Measurements from ENCODE around the gene MFRP. TPM values are rescaled to one million over a fixed set of nuclear protein-coding genes. Genes with fewer than 3 reads are reported as not detected.

Gene MFRP
- total and polyA plus RNA-seq, 9 of the 15 experiments (the other 6 are each of a cell fraction or from before 2014, with no cell fraction given) = not detected

DNA sequence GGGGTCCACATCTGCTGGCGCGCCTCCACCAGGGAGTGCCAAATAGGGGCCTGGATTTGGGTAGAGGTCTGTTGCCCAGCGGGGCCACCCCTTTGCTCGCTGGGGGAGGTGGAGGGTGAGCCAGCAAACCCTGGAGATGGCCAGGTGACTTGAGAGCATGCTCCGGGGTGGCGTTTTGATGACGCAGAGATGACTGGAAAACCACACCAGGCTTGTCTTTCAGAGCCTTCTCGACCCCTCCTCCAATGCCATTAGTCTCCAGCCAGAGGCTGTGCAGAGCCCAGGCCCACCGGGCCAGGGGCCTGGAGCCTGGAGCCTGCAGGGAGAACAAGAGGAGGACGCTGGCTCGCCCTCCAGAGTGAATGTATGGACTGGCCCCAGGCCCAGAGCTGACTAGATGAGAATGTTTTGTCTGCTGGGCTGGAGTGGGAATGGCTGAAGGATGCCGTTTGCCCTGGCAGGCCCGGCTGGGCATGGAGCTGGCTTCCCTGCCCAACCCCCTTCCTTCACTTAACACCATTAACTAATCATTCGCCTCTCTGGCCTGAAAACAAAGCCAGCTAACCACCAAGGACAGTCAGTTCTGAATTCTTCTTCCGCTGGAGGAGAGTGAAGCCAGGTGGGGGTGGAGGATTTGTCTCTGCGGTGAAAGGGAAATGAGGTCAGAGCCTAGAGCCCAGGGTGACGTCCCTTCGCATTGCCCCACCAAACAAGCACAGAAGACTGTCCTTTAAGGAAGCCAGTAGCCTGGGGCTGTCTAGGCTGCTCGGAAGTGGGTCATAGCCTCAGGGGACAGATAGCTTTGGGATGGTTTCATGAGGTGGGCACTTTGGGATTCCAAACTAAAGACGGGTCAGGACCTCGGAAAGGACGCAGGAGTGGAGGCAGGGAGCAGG lies 28.0 kb downstream of the MFRP start (continued):
- TF ChIP-seq, protein P1, sequence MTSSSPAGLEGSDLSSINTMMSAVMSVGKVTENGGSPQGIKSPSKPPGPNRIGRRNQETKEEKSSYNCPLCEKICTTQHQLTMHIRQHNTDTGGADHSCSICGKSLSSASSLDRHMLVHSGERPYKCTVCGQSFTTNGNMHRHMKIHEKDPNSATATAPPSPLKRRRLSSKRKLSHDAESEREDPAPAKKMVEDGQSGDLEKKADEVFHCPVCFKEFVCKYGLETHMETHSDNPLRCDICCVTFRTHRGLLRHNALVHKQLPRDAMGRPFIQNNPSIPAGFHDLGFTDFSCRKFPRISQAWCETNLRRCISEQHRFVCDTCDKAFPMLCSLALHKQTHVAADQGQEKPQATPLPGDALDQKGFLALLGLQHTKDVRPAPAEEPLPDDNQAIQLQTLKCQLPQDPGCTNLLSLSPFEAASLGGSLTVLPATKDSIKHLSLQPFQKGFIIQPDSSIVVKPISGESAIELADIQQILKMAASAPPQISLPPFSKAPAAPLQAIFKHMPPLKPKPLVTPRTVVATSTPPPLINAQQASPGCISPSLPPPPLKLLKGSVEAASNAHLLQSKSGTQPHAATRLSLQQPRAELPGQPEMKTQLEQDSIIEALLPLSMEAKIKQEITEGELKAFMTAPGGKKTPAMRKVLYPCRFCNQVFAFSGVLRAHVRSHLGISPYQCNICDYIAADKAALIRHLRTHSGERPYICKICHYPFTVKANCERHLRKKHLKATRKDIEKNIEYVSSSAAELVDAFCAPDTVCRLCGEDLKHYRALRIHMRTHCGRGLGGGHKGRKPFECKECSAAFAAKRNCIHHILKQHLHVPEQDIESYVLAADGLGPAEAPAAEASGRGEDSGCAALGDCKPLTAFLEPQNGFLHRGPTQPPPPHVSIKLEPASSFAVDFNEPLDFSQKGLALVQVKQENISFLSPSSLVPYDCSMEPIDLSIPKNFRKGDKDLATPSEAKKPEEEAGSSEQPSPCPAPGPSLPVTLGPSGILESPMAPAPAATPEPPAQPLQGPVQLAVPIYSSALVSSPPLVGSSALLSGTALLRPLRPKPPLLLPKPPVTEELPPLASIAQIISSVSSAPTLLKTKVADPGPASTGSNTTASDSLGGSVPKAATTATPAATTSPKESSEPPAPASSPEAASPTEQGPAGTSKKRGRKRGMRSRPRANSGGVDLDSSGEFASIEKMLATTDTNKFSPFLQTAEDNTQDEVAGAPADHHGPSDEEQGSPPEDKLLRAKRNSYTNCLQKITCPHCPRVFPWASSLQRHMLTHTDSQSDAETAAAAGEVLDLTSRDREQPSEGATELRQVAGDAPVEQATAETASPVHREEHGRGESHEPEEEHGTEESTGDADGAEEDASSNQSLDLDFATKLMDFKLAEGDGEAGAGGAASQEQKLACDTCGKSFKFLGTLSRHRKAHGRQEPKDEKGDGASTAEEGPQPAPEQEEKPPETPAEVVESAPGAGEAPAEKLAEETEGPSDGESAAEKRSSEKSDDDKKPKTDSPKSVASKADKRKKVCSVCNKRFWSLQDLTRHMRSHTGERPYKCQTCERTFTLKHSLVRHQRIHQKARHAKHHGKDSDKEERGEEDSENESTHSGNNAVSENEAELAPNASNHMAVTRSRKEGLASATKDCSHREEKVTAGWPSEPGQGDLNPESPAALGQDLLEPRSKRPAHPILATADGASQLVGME (CRISPR knock-in tag; IDR thresholded peaks at IDR 0.05) = no peak
- TF ChIP-seq KLF6 (CRISPR knock-in tag; IDR thresholded peaks at IDR 0.05; ENCODE audit: borderline replicate concordance) (no peak), CBX3 (IDR thresholded peaks at IDR 0.05; ENCODE audit: borderline replicate concordance in 1 of 2, low read length in 2 of 2) (0 out of 3 replicates have a peak, but pooled peaks of 1 of the 2 experiments have one; percentile 20), MCM2 (IDR thresholded peaks at IDR 0.05; ENCODE audit: low read depth) (no peak), BHLHE40 (IDR thresholded peaks at IDR 0.05; ENCODE audit: low read length) (no peak), ATF1 (CRISPR knock-in tag; IDR thresholded peaks at IDR 0.05) (no peak), ATF1 (tag; IDR thresholded peaks at IDR 0.05) (peak; percentile 87), ZSCAN32 (CRISPR knock-in tag; IDR thresholded peaks at IDR 0.05) (no peak), ZNF274 (IDR thresholded peaks at IDR 0.05; ENCODE audit: borderline replicate concordance, low read depth, low read length) (no peak), MEF2D (tag; conservative IDR thresholded peaks at IDR 0.05; ENCODE audit: low read depth) (no peak), KAT7 (CRISPR knock-in tag; IDR thresholded peaks at IDR 0.05; ENCODE audit: borderline replicate concordance) (peak; percentile 79; the same call in 1 of the 2 replicates), ZNF408 (CRISPR knock-in tag; IDR thresholded peaks at IDR 0.05; ENCODE audit: low read depth) (no peak), RBM39 (optimal IDR thresholded peaks at IDR 0.05; ENCODE audit: low read depth, low read length) (no peak), FOXJ3 (CRISPR knock-in tag; IDR thresholded peaks at IDR 0.05) (no peak), CBX2 (IDR thresholded peaks at IDR 0.05; ENCODE audit: insufficient read depth, low read length, poor library complexity, severe bottlenecking) (no peak), SRF (CRISPR knock-in tag; IDR thresholded peaks at IDR 0.05) (no peak)
- TF ChIP-seq, protein P2, sequence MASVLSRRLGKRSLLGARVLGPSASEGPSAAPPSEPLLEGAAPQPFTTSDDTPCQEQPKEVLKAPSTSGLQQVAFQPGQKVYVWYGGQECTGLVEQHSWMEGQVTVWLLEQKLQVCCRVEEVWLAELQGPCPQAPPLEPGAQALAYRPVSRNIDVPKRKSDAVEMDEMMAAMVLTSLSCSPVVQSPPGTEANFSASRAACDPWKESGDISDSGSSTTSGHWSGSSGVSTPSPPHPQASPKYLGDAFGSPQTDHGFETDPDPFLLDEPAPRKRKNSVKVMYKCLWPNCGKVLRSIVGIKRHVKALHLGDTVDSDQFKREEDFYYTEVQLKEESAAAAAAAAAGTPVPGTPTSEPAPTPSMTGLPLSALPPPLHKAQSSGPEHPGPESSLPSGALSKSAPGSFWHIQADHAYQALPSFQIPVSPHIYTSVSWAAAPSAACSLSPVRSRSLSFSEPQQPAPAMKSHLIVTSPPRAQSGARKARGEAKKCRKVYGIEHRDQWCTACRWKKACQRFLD (CRISPR knock-in tag; IDR thresholded peaks at IDR 0.05) = peak; percentile 17; the same call in 1 of the 2 replicates
- TF ChIP-seq, protein P3, sequence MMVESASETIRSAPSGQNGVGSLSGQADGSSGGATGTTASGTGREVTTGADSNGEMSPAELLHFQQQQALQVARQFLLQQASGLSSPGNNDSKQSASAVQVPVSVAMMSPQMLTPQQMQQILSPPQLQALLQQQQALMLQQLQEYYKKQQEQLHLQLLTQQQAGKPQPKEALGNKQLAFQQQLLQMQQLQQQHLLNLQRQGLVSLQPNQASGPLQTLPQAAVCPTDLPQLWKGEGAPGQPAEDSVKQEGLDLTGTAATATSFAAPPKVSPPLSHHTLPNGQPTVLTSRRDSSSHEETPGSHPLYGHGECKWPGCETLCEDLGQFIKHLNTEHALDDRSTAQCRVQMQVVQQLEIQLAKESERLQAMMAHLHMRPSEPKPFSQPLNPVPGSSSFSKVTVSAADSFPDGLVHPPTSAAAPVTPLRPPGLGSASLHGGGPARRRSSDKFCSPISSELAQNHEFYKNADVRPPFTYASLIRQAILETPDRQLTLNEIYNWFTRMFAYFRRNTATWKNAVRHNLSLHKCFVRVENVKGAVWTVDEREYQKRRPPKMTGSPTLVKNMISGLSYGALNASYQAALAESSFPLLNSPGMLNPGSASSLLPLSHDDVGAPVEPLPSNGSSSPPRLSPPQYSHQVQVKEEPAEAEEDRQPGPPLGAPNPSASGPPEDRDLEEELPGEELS (CRISPR knock-in tag; IDR thresholded peaks at IDR 0.05; ENCODE audit: borderline replicate concordance) = peak; percentile 90

All from K562 (cell line).